BJ (cell line): ENCODE data around the gene RANBP17. TPM values are rescaled to one million over a fixed set of nuclear protein-coding genes. Genes with fewer than 3 reads are reported as not detected.

Experiments
- CTCF ChIA-PET: fragments of 350-600 bp; formaldehyde crosslinking; extraction: SDS; loops from one replicate; lab custom pipeline; 2021; ENCODE audit warnings: antibody characterized with exemption, inconsistent platforms; lab: Yijun Ruan, JAX
- POLR2A ChIA-PET: fragments of 300-600 bp; sonication (Branson Sonifier 250); formaldehyde crosslinking; extraction: SDS; loops from one replicate; lab custom pipeline; 2021; ENCODE audit warnings: antibody characterized with exemption; lab: Charles Lee
- DNase-seq: peaks from one replicate; pipeline ENCODE4 v3.0.0-alpha.2; 2011; ENCODE audit warnings: low read depth
- H3K27me3 ChIP-seq: 2 replicates; pipeline ENCODE4 v1.6.0; 2011; ENCODE audit warnings: low read length; ENCODE audit not compliant: control insufficient read depth, insufficient read depth
- H3K36me3 ChIP-seq: 2 replicates; pipeline ENCODE4 v1.5.1; 2011; ENCODE audit warnings: low read length; ENCODE audit not compliant: control insufficient read depth, insufficient read depth
- H3K4me3 ChIP-seq: 2 replicates; pipeline ENCODE4 v1.5.1; 2011; ENCODE audit warnings: low read depth, mild to moderate bottlenecking, control low read depth, low read length
- CTCF ChIP-seq: IDR thresholded peaks from 2 replicates; pipeline ENCODE4 v1.5.1; 2011; ENCODE audit warnings: low read depth, mild to moderate bottlenecking, control low read depth, inconsistent platforms, low read length, moderate library complexity; ENCODE audit not compliant: insufficient read depth
- polyA plus RNA-seq: library from polyadenylated mRNA; depleted of rRNA; stranded (reverse); fragments of >200 nt; gene quantifications from 2 replicates; pipeline ENCODE4 v1.2.3, GENCODE V29; 2011

RANBP17 gene
- polyA plus RNA-seq, 1 experiment: 10.5 TPM

- ChIA-PET CTCF (interaction anchor here (0.7 to 12.3 kb wide), 5 partner anchors 13 to 136 kb away, joined by 3 to 247 read pairs (median 3); no protein-coding TSS in a partner anchor), POLR2A (no interaction called here)
- Histone ChIP-seq H3K27me3 (no peaks in the 10 kb centered on the region), H3K36me3 (no peaks in the 10 kb centered on the region), H3K4me3 (no peak overlapping the region)
- no peak for DNase-seq
- no peak for TF ChIP-seq CTCF
These were observed 343.6 kb downstream of the RANBP17 start for GRCh38 chr5:171205375-171205774.

- Histone ChIP-seq H3K4me3 (no peak overlapping the region), H3K36me3 (no peaks in the 10 kb centered on the region), H3K27me3 (no peaks in the 10 kb centered on the region)
- POLR2A ChIA-PET: no interaction called here
- peak; percentile 59 for TF ChIP-seq CTCF
- DNase-seq: peak; percentile 13
- CTCF ChIA-PET: interaction anchor here (0.6 to 12.3 kb wide), 30 partner anchors 10 to 513 kb away, joined by 3 to 247 read pairs (median 4); no protein-coding TSS in a partner anchor
These were observed 345.5 kb downstream of the RANBP17 start for GRCh38 chr5:171207256-171207847.

- H3K27me3 ChIP-seq: no peaks in the 10 kb centered on the region
- no peak for TF ChIP-seq CTCF
- DNase-seq: peak; percentile 15
- POLR2A ChIA-PET: no interaction called here
- CTCF ChIA-PET: interaction anchor here (0.7 to 1.0 kb wide), 2 partner anchors 16 to 419 kb away, joined by 3 read pairs; no protein-coding TSS in a partner anchor
- H3K36me3 ChIP-seq: no peaks in the 10 kb centered on the region
- no peak overlapping the region for H3K4me3 ChIP-seq
These were observed 360.1 kb downstream of the RANBP17 start for GRCh38 chr5:171221916-171222315.

- ChIA-PET CTCF (interaction anchor here (1.4 kb wide), 1 partner anchor 12 kb away, joined by 4 read pairs; no protein-coding TSS in a partner anchor), POLR2A (no interaction called here)
- Histone ChIP-seq H3K27me3 (no peaks in the 10 kb centered on the region), H3K4me3 (no peak overlapping the region), H3K36me3 (no peaks in the 10 kb centered on the region)
- no peak for TF ChIP-seq CTCF
- no peak for DNase-seq
These were observed 362.1 kb downstream of the RANBP17 start for GRCh38 chr5:171223927-171224326.

- ChIA-PET CTCF (interaction anchor here (0.7 to 2.9 kb wide), 4 partner anchors 9 to 19 kb away, joined by 4 to 9 read pairs (median 5); no protein-coding TSS in a partner anchor), POLR2A (no interaction called here)
- peak; percentile 37 for TF ChIP-seq CTCF
- no peak for DNase-seq
- H3K4me3 ChIP-seq: no peak overlapping the region
- no peaks in the 10 kb centered on the region for H3K27me3 ChIP-seq
- H3K36me3 ChIP-seq: no peaks in the 10 kb centered on the region
These were observed 364.4 kb downstream of the RANBP17 start for GRCh38 chr5:171226096-171226754.
